ENCODE measurements around the gene SPCS2. TPM values are rescaled to one million over a fixed set of nuclear protein-coding genes. Genes with fewer than 3 reads are reported as not detected.

SPCS2 gene
- total and polyA plus RNA-seq, 12 donors = 78.4 to 143 (median 107) TPM

DNA sequence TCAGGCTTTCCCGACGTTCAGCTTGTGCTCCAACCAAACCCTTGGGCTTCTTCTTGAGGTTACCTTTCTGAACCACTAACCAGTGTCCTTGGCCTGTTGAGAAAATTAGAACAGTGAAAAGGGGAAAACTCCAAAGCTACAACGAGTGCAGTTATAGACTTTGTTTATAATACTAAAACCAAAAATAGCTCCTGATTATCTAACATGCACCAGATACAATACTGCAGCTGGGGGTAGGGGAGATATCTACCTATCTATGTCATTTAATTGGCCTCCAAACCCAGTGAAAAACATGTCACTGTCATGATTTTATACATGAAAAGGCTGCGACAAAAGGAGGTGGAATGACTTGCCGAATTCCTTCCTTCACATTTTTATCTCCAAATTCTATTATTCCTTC lies 12.1 kb upstream of the SPCS2 start:
- no peak for TF ChIP-seq CTCF (IDR thresholded peaks at IDR 0.05)
- intact Hi-C loops (cut with DNase I) = loop anchor here in 2 of 10 donors (5.0 to 10.0 kb wide), 2 partner anchors 90 to 308 kb away; partner anchors contain the start of gene TPBGL (in 1 of the 2)
- no peaks in the 10 kb centered on the region for H3K9me3 ChIP-seq
- peaks cover 0 to 17% (median 0%) of the 10 kb centered on the region in 9 donors for H3K4me1 ChIP-seq
- 79 to 82% methylated on average over 5 of the region's 5 CpGs for WGBS, 2 donors
- peaks cover 0 to 99% (median 21%) of the 10 kb centered on the region in 9 donors for H3K36me3 ChIP-seq
- no peak overlapping the region for H3K27ac ChIP-seq
- H3K4me3 ChIP-seq = no peak overlapping the region
- H3K27me3 ChIP-seq = no peaks in the 10 kb centered on the region
- DNase-seq = no peak
- ATAC-seq = no peak

DNA sequence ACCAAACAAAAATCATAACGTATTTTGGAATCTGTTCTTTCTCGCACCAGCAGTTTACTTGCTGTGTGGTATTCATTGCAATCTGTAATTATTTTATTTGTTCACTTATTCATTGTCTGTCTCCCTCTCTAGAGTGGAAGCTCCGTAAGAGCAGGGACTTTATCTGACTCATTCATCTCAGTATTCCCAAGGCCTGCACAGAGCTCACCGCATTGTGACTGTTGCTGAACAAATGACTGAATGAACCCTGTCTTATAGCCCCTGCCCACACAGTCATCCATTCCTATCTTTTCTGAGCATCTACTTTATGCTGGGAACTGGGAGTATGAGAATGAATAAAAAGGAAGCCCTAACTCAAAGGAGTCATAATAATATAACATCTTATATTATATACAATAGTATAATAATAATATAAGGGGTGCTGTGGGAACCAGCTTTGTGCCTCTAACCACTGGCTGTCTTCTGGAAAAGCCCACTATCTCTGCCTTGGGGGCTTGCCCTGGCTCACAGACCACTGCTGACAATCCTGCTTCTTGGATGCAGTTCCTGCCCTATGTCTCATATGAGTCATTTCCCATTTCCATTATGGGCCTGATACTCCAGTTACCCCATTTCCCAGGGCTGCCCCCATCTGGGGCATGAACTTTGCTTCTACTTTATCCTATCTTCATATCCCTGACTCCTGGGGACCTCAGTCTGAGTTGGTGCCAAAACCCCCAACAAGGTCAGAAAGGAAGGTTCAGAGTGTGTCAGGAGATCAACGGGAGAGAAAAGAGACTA lies 11.2 kb upstream of the SPCS2 start:
- no peak for TF ChIP-seq CTCF (IDR thresholded peaks at IDR 0.05)
- peaks cover 0 to 99% (median 21%) of the 10 kb centered on the region in 9 donors for H3K36me3 ChIP-seq
- H3K9me3 ChIP-seq = no peaks in the 10 kb centered on the region
- no peak for ATAC-seq
- H3K27ac ChIP-seq = no peak overlapping the region
- no peak for DNase-seq
- no peaks in the 10 kb centered on the region for H3K27me3 ChIP-seq
- 90 to 92% methylated on average over 5 of the region's 5 CpGs for WGBS, 2 donors
- no peak overlapping the region for H3K4me3 ChIP-seq
- intact Hi-C loops (cut with DNase I) = loop anchor here in 2 of 10 donors (5.0 to 10.0 kb wide), 2 partner anchors 89 to 307 kb away; partner anchors contain the start of gene TPBGL (in 1 of the 2)
- peaks cover 0 to 25% (median 0%) of the 10 kb centered on the region in 9 donors for H3K4me1 ChIP-seq

DNA sequence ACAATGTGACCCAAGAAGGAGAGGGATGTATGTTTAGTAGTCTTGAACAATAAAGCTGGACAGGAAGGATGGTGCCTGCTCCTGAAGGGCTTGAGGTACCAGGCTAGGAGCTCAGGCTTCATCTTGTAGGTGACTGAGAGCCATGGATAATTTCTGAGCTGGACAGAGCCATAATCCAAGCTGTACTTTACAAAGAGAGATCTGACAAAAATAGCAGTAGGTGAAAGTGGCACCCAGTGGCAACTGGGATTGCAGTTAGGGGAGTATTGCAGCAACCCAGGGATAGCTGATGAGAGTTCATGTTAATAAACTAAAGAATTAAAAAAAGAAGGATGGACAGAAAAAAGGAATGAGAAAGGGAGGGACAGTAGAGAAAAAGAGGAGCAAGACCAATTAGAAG lies 7.6 kb upstream of the SPCS2 start:
- peak in 4 of 8 donors; percentile 4 to 65 (median 36) for ATAC-seq
- Histone ChIP-seq H3K9me3 (no peaks in the 10 kb centered on the region), H3K36me3 (peaks cover 0 to 85% (median 0%) of the 10 kb centered on the region in 9 donors), H3K27ac (no peak overlapping the region), H3K27me3 (no peaks in the 10 kb centered on the region), H3K4me3 (no peak overlapping the region), H3K4me1 (peaks cover 0 to 22% (median 0%) of the 10 kb centered on the region in 9 donors)
- DNase-seq = no peak
- intact Hi-C loops (cut with DNase I) = no loop called here
- no peak for TF ChIP-seq CTCF (IDR thresholded peaks at IDR 0.05)

DNA sequence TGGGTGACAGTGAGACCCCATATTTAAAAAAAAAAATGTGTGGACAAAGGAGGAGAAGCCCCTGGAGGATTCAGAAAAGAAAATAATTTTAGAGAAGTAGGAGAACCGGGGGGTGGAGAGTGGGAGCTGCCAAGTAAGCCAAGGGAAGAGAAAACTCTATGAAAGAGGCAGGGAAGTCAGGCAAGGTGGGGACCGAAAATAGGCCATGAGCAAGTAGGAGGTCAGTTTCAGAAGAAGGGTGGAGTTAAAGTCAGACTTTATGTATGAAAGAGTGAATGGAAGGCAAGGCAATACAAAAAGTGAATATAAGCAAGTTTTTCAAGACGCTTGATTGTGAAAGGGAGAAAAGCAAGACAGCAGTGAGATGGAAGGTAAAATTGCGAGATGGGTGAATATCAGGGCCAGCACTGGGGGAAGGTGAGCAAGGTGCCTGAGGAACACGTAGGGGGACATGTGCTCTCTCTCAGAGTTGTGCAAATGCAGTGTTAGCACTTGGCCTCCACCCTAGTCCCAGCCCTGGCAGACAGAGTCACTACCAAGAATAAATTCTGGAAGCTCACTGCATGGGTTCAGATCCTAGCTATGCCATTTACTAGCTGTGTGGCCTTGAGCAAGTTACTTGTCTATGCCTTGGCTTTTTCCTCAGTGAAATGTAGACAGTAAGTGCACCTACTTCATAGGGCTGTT lies 6.8 kb upstream of the SPCS2 start:
- TF ChIP-seq CTCF (IDR thresholded peaks at IDR 0.05) = no peak
- H3K4me1 ChIP-seq = peaks cover 0 to 20% (median 3%) of the 10 kb centered on the region in 9 donors
- peaks cover 0 to 78% (median 0%) of the 10 kb centered on the region in 9 donors for H3K36me3 ChIP-seq
- no peak overlapping the region for H3K4me3 ChIP-seq
- H3K27ac ChIP-seq = no peak overlapping the region
- intact Hi-C loops (cut with DNase I) = no loop called here
- WGBS, 2 donors = 86 to 91% methylated on average over 5 of the region's 5 CpGs
- DNase-seq (no peak), ATAC-seq (no peak)
- no peaks in the 10 kb centered on the region for H3K9me3 ChIP-seq
- H3K27me3 ChIP-seq = no peaks in the 10 kb centered on the region
